ENCODE results near the gene PIGBOS1. TPM values are rescaled to one million over a fixed set of nuclear protein-coding genes. Genes with fewer than 3 reads are reported as not detected.
"Not testable (repeated sequence)": the region's sequence is repeated elsewhere in the genome, so short reads cannot be mapped to it uniquely, and the experiment has no call there.

PIGBOS1 gene
- total and polyA plus RNA-seq, 2 donors (not counting 3 experiments of a cell fraction or from before 2014, with no cell fraction given) = 12.8 to 16.5 TPM

DNA sequence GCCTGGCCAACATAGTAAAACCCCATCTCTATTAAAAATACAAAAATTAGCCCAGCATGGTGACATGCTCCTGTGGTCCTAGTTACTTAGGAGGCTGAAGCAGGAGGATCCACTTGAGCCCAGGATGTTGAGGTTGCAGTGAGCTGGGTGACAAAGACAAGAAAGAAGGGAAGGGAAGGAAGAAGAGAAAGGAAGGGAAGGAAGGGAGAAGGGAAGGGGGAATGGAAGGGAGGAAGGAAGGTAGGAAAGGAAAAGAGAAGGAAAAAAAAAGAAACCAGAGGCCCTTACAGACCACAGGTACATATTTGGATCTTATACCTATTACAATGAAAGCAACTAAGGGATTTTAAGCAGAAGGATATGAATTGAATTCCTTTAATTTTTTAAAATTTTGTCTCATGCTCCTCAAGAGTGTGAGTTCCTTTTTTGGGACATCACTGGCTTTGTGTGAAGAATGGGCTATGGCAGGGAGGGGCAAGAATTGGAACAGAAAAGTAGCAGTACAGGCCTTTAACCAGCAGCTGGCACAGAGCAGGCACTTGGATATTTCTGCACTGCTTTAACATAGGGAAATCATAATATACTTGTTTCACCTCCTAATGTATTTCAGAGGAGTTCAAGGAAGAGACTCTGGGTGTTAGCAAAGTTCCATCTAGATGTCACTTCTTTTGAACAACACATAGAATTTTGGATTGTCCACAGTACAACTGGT, 37.2 kb downstream of the PIGBOS1 start:
- Histone ChIP-seq H3K4me3 (replicated peaks in 1 of 3; ENCODE audit: insufficient read depth in 1 of 3, low read depth in 1 of 3, low read length in 3 of 3) (no peak overlapping the region), H4K20me1 (replicated peaks; ENCODE audit: control insufficient read depth, extremely low read depth, insufficient read depth, low read length) (no peaks in the 10 kb centered on the region), H3K79me2 (ENCODE audit: control insufficient read depth, insufficient read depth, low read length) (peaks cover 8% of the 10 kb centered on the region), H3K27ac (ENCODE audit: insufficient read depth, low read depth, low read length) (peak overlapping the region; percentile 6), H3K27me3 (ENCODE audit: control insufficient read depth in 2 of 2, insufficient read depth in 2 of 2, low read length in 2 of 2) (no peaks in the 10 kb centered on the region), H3K9ac (replicated peaks; ENCODE audit: extremely low read depth, insufficient read depth, low read length) (no peak overlapping the region), H3K4me2 (ENCODE audit: insufficient read depth, low read length) (peak overlapping the region; percentile 35), H3K9me1 (replicated peaks; ENCODE audit: control insufficient read depth, extremely low read depth, insufficient read depth, low read length) (peaks cover under 1% of the 10 kb centered on the region), H3K9me3 (replicated peaks; ENCODE audit: control insufficient read depth, insufficient read depth, low read length) (no peaks in the 10 kb centered on the region), H3K4me1 (ENCODE audit: control insufficient read depth, extremely low read depth, insufficient read depth, low read length) (peaks cover 39% of the 10 kb centered on the region), H3K36me3 (ENCODE audit: control insufficient read depth in 2 of 2, extremely low read depth in 1 of 2, insufficient read depth in 2 of 2, low read length in 2 of 2) (no peaks in the 10 kb centered on the region), H2AFZ (ENCODE audit: low read depth, low read length) (no peak overlapping the region)
- ChIA-PET CTCF (interaction anchor here (0.6 to 1.7 kb wide), 13 partner anchors 9 to 772 kb away, joined by 3 to 8 read pairs (median 3); partner anchors contain the start of genes PIERCE2, PIGB and PIGBOS1), POLR2A (no interaction called here)
- TF ChIP-seq MYC (IDR thresholded peaks at IDR 0.05; ENCODE audit: low read depth, low read length) = no peak
- TF ChIP-seq POLR2AphosphoS5 (IDR thresholded peaks at IDR 0.05; ENCODE audit: insufficient read depth, low read depth, low read length) = no peak
- TF ChIP-seq FOS (IDR thresholded peaks at IDR 0.05; ENCODE audit: borderline replicate concordance, insufficient read depth, low read length) = no peak
- TF ChIP-seq JUN (IDR thresholded peaks at IDR 0.05; ENCODE audit: borderline replicate concordance, insufficient read depth, insufficient read length, low read depth) = no peak
- TF ChIP-seq GATA2 (IDR thresholded peaks at IDR 0.05; ENCODE audit: insufficient read depth, insufficient read length, low read depth, low read length) = no peak
- no peak for TF ChIP-seq EZH2 (IDR thresholded peaks at IDR 0.05; ENCODE audit: borderline replicate concordance, low read depth, low read length, severe bottlenecking)
- no peak for TF ChIP-seq MAX (IDR thresholded peaks at IDR 0.05; ENCODE audit: insufficient read depth, insufficient read length)
- TF ChIP-seq POLR2A (IDR thresholded peaks at IDR 0.05; ENCODE audit: low read depth, low read length) = no peak
- TF ChIP-seq CTCF (IDR thresholded peaks at IDR 0.05; ENCODE audit: extremely low read depth in 1 of 2, insufficient read depth in 1 of 2, low read depth in 1 of 2, low read length in 2 of 2) = no peak
- DNase-seq (ENCODE audit: low read depth, low spot score) (no peak), FAIRE-seq (no peak)
- dilution Hi-C loops (cut with MboI; ENCODE audit: extremely low pct_ligation_motif_present, low sequenced_read_pairs) = no loop called here
- BruUV-seq (replicated peaks) = no TSS peak
- intact Hi-C loops (cut with micrococcal nuclease) = loop anchor here (1.0 kb wide), 1 partner anchor 51 kb away; no protein-coding TSS in a partner anchor

GRCh38 chr15:55280589-55280988, 38.3 kb downstream of the PIGBOS1 start:
- H4K20me1 ChIP-seq (replicated peaks; ENCODE audit: control insufficient read depth, extremely low read depth, insufficient read depth, low read length); H3K79me2 ChIP-seq (ENCODE audit: control insufficient read depth, insufficient read depth, low read length); H3K4me2 ChIP-seq (ENCODE audit: insufficient read depth, low read length); H3K36me3 ChIP-seq (ENCODE audit: control insufficient read depth in 2 of 2, extremely low read depth in 1 of 2, insufficient read depth in 2 of 2, low read length in 2 of 2); POLR2A ChIA-PET; H3K27ac ChIP-seq (ENCODE audit: insufficient read depth, low read depth, low read length); H3K4me3 ChIP-seq (replicated peaks in 1 of 3; ENCODE audit: insufficient read depth in 1 of 3, low read depth in 1 of 3, low read length in 3 of 3); BruUV-seq (replicated peaks); DNase-seq (ENCODE audit: low read depth, low spot score); intact Hi-C loops (cut with micrococcal nuclease); FAIRE-seq; H3K27me3 ChIP-seq (ENCODE audit: control insufficient read depth in 2 of 2, insufficient read depth in 2 of 2, low read length in 2 of 2); H3K9me1 ChIP-seq (replicated peaks; ENCODE audit: control insufficient read depth, extremely low read depth, insufficient read depth, low read length); dilution Hi-C loops (cut with MboI; ENCODE audit: extremely low pct_ligation_motif_present, low sequenced_read_pairs); H3K9ac ChIP-seq (replicated peaks; ENCODE audit: extremely low read depth, insufficient read depth, low read length); H3K9me3 ChIP-seq (replicated peaks; ENCODE audit: control insufficient read depth, insufficient read depth, low read length); H2AFZ ChIP-seq (ENCODE audit: low read depth, low read length): not testable (repeated sequence)
- H3K4me1 ChIP-seq (ENCODE audit: control insufficient read depth, extremely low read depth, insufficient read depth, low read length) = peaks cover 39% of the 10 kb centered on the region
- CTCF ChIA-PET = interaction anchor here (1.0 kb wide), 1 partner anchor 52 kb away, joined by 3 read pairs; no protein-coding TSS in a partner anchor
